NCI-H128 (cell line): Measurements from ENCODE around the gene ATP9A.
"Not testable (repeated sequence)": the region's sequence is repeated elsewhere in the genome, so short reads cannot be mapped to it uniquely, and the experiment has no call there.

ENCODE experiments used
- DNase-seq: peaks from one replicate; lab custom pipeline; 2025; ENCODE audit not compliant: unreplicated experiment; lab: John Stamatoyannopoulos, UW

The ATP9A gene

DNA sequence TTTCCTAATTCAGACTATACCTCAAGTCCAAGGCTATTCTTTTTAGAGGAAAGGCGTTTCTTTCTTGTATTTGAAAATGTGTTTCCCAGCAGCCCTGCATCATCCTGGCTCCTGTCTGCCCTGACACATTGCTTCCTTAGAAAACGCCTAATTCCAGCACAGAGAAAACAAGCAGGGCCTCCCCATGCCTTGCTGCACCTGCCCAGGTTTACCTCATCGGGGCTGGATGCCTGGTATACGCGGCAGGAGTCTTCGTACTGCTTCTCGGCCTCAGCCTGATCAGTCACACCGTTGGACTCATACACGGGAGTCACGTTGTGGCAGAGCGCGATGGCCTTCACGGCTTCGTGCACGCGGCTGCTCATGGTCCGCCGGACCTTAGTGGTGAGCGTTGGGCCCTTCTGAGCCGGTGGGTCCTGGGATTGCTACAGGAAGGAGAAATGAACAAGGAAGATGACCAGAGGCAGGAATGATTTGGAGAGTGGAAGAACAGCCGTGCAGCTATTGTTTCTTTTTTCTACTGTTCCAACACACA, 111.4 kb downstream of the ATP9A start:
- DNase-seq: no peak

DNA sequence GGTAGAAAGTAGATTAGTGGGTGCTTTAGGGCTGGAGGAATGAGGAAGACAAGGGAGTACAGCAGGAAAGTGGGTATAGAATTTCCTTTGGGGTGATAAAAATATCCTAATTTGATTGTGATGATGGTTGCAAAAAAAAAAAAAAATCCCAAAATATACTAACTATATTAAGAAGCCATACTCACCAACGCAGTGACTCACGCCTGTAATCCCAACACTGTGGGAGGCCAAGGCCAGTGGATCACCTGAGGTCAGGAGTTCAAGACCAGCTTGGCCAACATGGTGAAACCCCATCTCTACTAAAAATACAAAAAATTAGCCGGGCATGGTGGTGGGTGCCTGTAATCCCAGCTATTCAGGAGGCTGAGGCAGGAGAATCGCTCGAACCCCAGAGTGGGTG, 112.1 kb downstream of the ATP9A start:
- DNase-seq: not testable (repeated sequence)

DNA sequence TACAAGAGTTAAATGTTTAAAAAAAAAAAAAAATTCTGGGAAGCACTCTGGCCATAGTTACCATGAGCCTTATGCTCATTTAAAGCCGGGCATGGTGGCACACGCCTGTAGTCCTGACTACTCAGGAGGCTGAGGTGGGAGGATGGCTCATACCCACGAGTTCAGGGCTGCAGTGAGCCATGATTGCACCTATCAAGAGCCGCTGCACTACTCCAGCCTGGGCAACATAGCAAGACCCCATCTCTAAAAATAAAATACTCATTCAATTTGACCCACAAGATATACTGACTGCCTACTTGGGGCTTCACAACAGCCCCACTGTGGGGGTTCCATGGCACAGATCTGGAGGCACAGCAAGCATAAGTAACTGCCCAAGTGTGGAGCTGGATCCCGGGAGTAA, 113.7 kb downstream of the ATP9A start:
- DNase-seq: no peak

DNA sequence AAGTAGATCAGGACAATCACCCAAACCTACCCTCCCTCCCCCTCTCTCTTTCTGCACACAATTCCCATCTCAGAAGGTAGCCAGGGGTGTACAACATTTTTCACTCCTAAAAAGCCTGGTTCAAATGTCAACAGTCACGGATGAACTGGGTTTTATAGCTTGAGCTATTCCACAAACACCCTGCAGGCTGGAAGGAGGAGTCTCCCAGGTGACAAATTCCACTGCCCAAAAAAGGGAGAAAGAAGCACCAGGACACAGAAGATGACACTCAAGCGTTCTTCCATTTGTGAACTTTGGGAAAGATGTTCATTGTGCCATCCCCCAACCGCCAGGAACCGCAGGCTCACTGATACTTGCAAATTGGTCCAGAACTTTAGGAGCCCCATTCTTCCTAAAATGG, 114.1 kb downstream of the ATP9A start:
- no peak for DNase-seq

DNA sequence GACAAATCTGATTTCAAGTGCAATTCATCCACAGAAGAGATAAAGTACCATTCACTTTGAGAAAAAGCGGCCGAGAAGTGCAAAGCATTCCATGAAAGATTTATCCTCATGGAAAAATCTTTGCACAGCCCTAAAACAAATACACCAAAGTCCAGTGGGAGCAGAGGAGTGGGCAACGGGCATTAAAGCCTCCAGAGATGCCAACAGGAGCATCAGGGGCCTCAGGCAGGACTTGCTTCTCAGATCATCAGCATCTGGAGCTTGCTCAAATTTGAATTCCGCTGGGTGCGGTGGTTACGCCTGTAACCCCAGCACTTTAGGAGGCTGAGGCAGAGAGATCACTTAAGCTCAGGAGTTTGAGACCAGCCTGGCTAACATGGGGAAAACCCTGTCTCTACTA, 115.0 kb downstream of the ATP9A start:
- no peak for DNase-seq

DNA sequence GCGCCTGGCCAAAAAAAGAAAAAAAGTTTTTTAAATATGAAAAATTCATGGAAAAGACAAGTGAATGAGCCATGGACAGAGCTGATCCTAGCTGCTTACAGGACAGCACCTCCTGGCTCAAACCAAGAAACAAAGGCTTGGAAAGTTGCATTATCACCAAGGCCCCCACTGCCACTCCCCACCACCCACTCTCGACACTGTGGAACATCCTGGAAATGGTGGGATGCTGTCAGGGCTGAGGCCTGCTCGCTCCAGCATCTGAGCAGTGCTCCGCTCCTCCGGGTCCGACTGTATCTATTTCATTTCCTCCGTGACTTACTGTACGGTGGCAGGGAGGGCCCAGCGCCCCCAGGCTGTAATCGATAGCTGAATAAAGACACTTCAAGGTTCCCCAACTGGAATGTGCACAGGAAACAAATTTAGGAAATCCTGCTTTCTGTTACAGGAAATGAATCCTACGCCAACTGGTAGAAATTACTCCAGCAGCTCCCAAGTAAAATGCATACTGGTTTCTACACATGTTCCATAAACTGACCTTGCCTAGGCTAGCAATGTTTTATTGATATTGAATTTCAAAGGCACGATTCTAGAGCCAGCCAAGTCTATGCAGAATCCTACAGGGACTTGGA, 116.2 kb downstream of the ATP9A start:
- no peak for DNase-seq

DNA sequence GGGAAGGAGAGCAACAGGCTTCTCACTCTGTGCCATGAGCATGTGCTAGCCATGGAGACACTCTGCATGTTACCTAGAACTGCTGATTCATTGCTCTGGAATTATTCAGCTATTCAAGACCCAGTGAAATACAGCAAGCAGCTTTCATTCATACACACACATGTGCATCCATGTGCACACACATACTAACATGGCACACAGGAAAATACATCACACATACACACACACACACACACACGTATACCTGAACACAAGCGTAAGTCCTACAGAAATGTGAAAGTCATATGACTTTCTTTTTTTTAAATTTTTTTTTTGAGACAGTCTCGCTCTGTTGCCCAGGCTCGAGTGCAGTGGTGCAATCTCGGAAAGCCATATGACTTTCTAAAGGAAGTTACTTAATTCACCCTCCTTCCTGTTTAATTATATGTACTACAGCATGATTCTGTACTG, 117.5 kb downstream of the ATP9A start:
- no peak for DNase-seq

DNA sequence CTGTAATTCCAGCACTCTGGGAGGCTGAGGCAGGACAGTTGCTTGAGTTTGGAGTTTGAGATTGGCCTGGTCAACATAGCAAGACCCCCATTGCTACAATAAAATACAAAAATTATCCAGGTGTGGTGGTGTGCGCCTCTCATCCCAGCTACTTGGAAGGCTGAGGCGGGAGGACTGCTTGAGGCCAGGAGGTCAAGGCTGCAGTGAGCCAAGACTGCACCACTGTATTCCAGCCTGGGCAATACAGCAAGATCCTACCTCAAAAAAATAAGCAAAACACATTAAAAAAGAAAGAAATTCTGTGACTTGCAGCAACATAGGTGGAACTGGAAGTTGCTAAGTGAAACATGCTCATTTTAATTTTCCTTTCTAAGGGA, 119.6 kb downstream of the ATP9A start:
- DNase-seq: no peak

DNA sequence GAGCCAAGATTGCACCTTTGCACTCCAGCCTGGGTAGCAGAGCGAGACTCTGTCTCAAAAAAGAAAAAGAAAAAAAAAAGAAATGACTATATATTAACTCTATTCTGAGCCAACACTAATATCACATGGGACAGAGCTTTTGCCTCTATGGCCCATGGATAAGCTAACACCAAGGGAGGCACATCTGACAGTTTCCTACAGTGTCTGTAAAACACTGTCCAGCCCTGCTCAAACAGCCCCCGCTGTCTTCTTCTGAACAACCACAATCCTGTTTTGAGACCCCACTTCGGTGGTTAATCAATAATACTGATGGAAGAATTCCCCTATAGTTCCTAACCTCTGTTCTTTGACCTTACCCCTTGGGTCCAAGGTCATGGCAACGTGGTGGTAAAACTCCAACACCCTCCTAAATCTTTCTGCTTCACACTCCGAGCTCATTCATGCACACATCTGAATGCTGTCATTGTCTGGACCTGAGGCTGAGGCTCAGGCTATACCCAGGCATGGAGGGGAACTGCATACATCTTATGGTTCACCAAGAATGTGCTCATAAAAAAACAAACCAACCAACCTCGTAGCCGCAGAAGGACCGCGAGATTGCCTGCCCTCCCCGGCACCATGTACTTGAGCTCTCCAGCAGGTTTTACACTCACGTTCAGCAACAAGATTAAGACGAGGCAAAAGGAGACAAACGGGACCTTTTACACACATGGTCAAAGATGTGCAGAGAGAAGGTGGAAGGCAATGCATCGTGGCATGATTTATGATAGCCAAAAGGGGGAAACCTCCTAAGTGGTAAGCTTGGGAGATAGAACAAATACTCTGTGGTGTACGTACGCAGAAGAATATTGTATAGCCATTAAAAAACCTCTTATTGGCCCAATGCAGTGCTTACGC, 120.3 kb downstream of the ATP9A start:
- no peak for DNase-seq

DNA sequence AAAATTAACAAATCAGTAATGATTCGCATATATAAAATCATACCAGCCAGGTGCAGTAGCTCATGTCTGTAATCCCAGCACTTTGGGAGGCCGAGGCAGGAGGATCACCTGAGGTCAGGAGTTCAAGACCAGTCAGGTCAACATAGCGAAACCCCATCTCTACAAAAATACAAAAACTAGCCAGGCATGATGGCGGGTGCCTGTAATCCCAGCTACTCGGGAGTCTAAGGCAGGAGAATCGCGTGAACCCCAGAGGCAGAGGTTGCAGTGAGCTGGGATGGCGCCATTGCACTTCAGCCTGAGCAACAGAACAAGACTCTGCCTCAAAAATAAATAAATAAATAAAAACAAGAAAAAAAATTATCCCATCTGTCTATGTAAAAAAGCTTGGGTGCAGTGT, 124.4 kb downstream of the ATP9A start:
- not testable (repeated sequence) for DNase-seq

DNA sequence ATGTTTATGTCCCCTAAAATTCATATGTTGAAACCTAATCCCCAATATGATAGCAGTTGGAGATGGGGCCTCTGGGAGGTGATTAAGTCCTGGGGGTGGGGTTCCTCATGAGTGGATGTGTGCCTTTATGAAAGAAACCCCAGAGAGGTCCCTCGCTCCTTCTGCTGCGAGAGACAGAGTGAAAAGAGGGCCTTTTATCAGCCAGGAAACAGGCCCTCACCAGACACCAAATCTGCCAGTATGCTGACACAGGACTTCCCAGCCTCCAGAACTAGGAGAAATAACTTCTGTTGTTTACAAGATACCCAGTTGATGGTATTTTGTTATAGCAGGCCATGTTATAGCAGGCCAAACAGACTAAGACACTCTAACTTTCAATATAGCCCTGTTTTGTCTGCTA, 124.8 kb downstream of the ATP9A start:
- no peak for DNase-seq

DNA sequence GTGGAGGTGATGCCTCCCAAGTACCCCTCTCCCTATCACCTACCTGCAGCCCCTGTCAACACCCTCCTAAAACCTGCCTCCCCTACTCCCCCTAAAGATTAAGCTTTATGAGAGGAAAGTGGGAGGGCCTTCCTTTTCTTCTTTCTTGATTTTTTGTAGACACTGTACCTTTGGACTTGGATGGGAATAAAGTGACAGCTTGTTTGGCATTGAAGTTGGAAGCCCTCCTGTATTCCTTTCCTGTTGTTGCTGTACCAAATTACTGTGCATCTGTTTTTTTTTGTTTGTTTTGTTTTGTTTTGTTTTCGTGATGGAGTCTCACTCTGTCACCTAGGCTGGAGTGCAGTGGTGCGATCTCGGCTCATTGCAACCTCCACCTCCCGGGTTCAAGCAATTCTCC, 126.3 kb downstream of the ATP9A start:
- no peak for DNase-seq

DNA sequence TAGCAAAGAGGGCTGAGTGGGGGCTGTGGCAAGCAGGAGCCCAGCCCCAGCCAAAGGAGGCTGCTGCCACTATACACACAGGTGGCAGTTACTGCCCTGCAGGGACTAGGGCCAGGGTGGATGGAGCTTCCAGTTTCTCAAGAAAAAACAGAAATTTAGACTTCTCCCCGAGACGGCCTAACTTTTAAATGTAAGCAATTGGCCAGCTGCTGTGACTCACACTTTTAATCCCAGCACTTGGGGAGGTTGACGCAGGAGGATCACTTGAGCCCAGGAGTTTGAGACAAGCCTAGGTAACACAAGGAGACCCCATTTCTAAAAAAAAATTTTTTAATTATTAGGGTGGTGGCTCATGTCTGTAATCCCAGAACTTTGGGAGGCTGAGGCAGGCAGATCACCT, 127.4 kb downstream of the ATP9A start:
- no peak for DNase-seq

DNA sequence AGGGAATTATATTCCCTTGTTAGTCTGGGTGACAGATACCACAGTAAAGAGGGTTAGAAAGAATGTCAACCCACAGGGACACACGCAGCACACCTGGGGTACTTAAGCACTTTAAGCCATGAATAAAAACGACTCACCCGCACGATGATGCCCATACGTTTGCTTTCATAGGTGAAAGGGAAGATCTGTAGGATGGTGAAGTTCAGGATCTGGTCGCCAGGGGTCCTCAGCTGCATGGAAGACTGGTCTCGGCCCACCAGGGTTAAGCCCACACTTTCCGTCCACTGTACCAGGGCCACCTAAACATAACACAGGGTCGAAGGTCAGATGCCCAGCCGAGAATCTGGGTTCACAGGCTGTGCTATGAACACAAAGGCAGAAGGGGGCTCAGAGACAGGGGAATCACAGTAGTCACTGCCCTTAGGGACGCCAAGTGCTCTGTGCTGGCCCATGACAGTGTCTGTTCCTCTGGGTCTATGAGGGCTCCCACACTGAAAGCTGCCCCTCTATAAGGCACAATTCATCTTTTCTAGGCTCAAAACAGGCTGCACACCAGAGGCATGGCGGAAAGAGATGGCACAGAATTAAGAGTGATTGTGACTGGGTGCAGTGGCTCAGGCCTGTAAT, 128.9 kb downstream of the ATP9A start:
- peak; percentile 2 for DNase-seq

DNA sequence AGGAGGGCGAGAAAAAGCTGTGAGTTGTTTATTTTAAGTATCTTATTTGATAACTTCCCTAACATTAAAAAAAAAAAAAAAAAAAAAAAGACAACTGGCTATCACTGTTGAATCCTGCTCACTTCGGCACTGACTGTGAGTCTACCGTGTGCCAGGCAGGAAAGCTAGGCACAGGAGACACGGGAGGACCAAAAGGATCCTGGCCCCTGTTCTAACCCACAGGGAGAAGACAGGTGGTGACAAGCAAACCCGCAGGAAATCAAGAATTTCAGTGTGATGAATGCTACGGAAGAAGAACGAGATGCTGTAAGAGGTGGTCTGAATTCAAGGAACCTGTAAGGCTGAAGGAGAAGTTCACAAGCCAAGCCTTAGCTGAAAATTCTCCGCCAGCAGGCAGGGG, 130.9 kb downstream of the ATP9A start:
- no peak for DNase-seq

DNA sequence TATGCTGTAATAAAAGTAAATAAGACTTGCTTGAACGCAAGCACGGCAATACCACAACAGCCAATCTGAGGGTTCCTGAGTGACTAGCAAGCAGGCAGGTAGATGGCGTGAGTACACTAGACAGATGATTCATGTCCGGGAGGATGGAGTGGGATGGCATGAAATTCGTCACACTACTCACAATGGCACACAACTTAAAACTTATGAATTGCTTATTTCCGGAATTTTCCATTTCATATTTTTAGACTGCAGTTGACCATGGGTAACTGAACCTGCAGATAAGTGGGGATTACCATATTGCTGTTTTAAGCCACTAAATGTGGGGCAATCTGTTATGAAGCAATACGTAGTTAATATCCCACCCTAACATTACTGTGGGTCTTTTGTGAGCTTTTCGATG, 132.1 kb downstream of the ATP9A start:
- DNase-seq: no peak

DNA sequence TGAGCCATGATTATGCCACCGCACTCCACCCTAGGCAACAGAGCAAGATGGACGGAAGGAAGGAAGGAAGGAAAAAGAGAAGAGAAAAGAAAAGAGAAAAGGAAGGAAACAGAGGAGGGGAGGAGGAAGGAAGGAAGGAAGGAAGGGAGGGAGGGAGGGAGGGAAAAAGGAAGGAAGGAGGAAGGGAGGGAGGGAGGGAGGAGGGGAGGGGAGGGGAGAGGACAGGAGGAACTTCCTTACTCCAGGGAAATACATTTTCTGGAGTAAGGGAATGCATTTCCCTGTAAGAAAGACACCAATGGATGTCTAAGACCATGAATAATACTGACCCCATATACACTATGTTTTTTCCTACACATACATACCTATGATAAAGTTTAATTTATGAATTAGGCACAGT, 132.5 kb downstream of the ATP9A start:
- no peak for DNase-seq

DNA sequence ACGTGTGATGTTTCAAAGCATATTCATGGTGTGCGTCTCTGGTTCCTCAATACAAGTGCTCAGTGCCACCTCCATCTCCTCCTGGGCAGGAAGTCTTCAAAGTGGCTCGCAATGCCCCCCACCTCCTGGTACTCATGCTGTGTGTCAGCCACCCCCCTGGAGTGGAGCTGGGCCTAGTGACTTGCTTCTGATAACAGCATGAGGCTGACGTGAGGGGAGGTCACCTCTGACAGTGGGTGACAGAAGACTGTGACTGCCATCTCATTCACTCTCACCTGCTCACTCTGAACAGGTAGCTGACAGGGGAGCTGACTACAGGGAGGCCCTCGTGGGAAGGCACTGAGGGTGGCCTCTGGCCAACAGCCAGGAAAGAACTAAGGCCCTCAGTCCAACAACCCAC, 133.3 kb downstream of the ATP9A start:
- DNase-seq: no peak

DNA sequence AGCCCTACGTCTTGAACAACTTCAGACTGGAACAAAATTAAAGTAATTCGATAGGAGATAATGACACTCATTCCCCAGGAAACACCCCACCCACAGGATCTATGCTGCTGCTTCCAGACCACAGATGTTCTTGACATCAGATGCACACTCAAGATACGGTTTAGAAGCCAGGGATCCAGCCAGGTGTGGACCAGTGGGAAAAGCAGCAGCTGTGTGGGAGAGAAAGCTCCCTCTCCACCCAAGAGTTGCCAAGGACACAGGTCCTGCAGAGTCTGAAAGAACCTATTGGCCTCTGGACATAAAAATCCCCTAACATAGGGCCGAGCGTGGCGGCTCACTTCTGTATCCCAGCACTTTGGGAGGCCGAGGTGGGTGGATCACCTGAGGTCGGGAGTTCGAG, 133.9 kb downstream of the ATP9A start:
- no peak for DNase-seq

DNA sequence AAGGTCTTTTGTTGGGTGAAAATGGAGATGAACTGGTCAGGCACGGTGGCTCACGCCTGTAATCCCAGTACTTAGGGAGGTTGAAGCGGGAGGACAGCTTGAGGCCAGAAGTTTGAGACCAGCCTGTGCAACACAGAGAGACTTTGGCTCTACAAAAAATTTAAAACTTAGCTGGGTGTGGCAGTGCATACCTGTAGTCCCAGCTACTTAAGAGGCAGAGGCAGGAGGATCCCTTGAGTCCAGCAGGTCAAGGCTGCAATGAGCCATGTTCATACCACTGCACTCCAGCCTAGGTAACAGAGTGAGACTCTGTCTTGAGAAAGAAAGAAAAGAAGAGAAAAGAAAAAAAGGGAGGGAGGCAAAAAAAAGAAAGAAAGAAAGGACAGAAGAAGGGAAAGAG, 134.8 kb downstream of the ATP9A start:
- no peak for DNase-seq

DNA sequence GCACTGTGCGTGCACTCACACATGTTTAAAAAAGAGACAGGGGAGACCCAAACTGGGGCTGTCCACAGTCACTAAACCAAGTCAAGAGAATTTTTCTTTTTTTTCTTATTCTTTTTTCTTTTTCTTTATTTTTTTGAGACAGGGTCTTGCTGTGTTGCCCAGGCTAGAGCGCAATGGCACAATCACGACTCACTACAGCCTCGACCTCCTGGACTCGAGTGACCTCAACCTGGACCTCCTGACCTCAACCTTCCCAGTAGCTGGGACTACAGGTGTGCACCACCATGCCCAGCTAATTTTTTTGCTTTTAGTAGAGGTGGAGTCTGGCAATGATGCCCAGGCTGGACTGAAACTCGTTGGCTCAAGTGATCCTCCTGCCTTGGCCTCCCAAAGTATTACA, 136.2 kb downstream of the ATP9A start:
- DNase-seq: no peak
